Measurements from ENCODE around the gene RNF207. TPM values are rescaled to one million over a fixed set of nuclear protein-coding genes. Genes with fewer than 3 reads are reported as not detected.

Gene RNF207
- total RNA-seq, 1 donor from 2014 or later = 32.1 TPM

- DNase-seq (ENCODE audit: low read depth) = no peak
- no peak for TF ChIP-seq CTCF (conservative IDR thresholded peaks at IDR 0.05; ENCODE audit: low read depth, low read length)
- no peak overlapping the region for H3K4me3 ChIP-seq (ENCODE audit: low read depth, low read length)
These were observed 38.3 kb upstream of the RNF207 start for GRCh38 chr1:6167391-6168303.

GRCh38 chr1:6168947-6169586 is 36.9 kb upstream of the RNF207 start:
- DNase-seq (ENCODE audit: low read depth) = no peak

DNA sequence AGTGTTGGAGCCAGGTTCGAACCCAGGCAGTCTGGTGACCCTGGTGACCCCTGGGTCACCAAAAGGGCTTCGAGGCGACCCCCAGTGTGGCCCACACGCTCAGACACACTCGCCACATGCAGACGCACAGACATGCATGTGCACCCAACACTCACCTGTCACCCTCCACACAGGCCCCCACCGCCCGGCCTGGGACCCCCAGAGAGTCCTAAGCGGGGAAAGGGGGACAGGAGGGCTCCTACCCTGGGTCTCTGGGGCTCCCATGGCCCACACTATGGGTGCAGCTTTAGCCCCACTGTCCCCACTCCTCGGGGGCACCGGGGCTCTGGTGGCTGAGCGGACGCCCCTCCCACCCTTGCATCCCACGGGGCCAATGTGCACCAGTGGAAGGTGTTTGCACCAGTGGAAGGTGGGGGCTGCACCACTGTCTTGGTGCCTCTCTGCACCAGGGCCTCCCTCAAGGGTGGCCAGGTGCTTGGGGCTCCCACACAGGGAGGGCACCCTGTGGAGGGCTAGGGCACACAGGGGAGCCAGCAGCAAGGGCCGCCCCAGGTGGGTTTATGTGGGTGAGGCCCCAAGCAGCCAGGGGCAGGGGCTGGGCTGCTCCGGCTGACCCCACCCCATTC is 35.7 kb upstream of the RNF207 start:
- DNase-seq (ENCODE audit: low read depth) = no peak
- TF ChIP-seq CTCF (conservative IDR thresholded peaks at IDR 0.05; ENCODE audit: low read depth, low read length) = no peak

More at GRCh38 chr1:6168947-6169586, 36.9 kb upstream of the RNF207 start:
- H3K4me3 ChIP-seq (ENCODE audit: low read depth, low read length) = no peak overlapping the region
- TF ChIP-seq CTCF (conservative IDR thresholded peaks at IDR 0.05; ENCODE audit: low read depth, low read length) = no peak

GRCh38 chr1:6170742-6171201 is 35.1 kb upstream of the RNF207 start:
- TF ChIP-seq CTCF (conservative IDR thresholded peaks at IDR 0.05; ENCODE audit: low read depth, low read length) = no peak
- no peak for DNase-seq (ENCODE audit: low read depth)
- no peak overlapping the region for H3K4me3 ChIP-seq (ENCODE audit: low read depth, low read length)

More for the DNA sequence above, 35.7 kb upstream of the RNF207 start:
- H3K4me3 ChIP-seq (ENCODE audit: low read depth, low read length) = no peak overlapping the region

DNA sequence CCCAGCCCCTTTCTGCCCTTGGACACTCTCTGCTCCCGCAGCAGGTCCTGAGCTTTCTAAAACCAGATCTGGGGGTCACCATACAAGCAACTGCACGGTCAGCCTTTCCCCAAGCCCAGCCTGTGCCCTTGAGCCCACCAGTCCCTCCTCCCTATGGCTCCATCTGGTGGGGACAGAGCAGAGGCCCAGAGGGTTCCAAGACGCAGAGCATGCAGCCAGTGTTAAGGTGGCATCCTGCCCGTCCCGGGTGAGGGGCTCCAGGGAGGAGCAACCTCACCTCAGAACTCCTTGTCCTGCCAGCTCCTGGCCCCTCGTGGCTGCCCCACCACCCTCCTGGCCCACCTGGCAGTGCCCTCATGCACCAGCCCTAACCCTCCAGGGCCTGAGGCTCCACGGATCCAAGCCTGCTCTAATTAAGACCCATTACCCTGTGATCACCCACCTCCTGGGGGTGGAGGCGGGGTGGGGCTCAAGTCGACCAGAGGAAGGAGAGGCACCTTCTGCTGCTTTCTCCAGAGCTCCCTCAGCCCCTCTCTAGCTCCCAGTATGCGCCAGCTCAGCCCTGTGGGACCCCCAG is 34.3 kb upstream of the RNF207 start:
- DNase-seq (ENCODE audit: low read depth) = no peak
- no peak overlapping the region for H3K4me3 ChIP-seq (ENCODE audit: low read depth, low read length)
- TF ChIP-seq CTCF (conservative IDR thresholded peaks at IDR 0.05; ENCODE audit: low read depth, low read length) = peak; percentile 63

DNA sequence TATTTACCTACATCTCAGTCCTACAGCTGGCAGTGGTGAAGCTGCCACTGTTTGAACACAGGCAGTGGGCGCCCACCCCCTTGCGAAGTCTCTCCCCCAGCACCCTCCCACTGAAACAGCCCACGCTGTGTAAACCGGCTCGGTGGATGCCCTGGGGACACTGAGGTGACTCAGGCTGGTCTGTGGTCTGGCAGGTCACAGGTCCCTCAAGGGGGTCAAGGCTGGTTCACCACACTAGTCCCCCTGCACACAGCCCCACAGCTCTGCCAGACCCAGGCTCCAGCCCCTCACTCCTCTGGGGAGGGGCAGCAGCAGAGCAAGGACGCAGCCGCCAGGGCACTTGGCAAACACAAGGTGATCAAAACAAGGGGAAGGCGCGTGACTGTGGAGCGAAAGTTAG is 33.4 kb upstream of the RNF207 start:
- no peak overlapping the region for H3K4me3 ChIP-seq (ENCODE audit: low read depth, low read length)
- no peak for TF ChIP-seq CTCF (conservative IDR thresholded peaks at IDR 0.05; ENCODE audit: low read depth, low read length)
- no peak for DNase-seq (ENCODE audit: low read depth)
